HG03354 (cell line): ENCODE results near the gene MCF2L2.
"Not testable (repeated sequence)": the region's sequence is repeated elsewhere in the genome, so short reads cannot be mapped to it uniquely, and the experiment has no call there.

ENCODE experiments used
- ATAC-seq: cut with Tn5 transposase; IDR thresholded peaks from one replicate; pipeline ENCODE4 v1.9.1; 2021; ENCODE audit warnings: mild to moderate bottlenecking; ENCODE audit not compliant: unreplicated experiment, poor library complexity, severe bottlenecking

Gene MCF2L2

GRCh38 chr3:183259087-183259486 lies 169.3 kb downstream of the MCF2L2 start:
- ATAC-seq, result no peak

- ATAC-seq, result no peak
Measured at GRCh38 chr3:183255348-183255730, 173.1 kb downstream of the MCF2L2 start.

- no peak for ATAC-seq
Measured at GRCh38 chr3:183254487-183255347, 173.7 kb downstream of the MCF2L2 start.

- no peak for ATAC-seq
Measured at GRCh38 chr3:183253528-183254486, 174.6 kb downstream of the MCF2L2 start.

GRCh38 chr3:183252973-183253527 lies 175.4 kb downstream of the MCF2L2 start, which contains the start of gene B3GNT5:
B3GNT5 (plus strand) TSS chr3:183253253; CDS start chr3:183269799, 16,546 bp downstream.
- ATAC-seq, result no peak

DNA sequence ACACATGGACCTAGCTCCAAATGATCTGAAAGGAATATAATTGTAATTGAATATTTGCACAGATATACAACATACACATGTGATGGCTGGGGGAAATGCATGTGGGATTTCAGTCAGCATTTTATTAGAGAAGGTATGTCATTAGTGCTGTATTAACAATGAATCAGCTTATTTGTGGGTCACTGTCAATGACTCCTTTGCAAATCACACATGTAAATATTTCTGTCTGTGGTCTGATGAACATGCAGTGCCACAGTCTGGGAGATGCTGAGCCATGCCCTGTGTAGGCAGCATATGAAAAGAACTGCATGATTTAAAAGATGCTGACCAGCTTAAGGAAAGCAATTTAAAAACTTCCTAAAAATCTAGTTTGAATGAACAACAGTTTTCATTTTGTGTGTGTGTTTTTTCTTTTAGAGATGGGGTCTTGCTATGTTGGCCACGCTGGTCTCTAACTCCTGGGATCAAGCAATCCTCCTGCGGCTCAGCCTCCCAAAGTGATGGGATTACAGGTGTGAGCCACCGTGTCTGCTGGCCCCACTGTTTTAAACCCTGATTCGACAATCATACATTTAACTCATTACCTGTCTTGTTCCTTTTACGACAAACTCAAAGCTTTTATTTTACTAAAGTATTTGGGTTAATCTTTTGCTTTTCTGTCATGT lies 176.2 kb downstream of the MCF2L2 start:
- ATAC-seq, result no peak

DNA sequence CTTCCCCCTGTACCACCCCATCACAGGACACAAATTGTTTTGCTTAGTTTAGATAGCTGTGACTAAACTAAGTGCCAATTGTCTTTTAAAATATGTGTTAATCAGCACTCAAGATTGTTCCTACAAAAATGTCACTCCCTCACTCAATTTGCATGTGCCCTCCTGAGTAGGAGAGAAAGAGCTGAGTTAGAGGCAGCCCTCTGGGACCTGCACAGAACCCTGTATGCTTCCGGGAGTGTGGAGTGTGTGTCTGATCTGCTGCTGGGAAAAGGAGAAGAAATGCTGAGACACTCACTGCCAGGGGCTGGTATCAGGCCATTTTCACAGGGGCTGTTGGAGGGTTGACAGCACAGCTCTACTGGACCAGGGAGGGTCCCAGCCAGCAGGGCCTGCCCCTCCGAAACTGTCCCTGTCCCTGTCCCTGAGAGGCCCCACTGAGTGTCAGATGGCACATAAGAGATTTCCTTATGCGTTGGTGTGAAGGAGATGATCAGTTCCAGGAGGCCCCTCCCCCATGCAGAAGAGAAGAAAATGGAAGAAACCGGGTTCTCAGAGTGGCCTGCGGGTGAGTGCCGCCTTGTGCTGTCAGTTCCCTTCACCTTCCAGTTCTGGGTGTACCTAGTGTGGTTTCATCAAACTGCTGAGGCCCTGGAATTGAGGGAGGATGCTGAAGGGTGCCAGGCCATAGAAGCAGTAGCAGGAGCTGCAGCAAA lies 179.3 kb downstream of the MCF2L2 start:
- ATAC-seq, result no peak

GRCh38 chr3:183247011-183247589 lies 181.3 kb downstream of the MCF2L2 start:
- no peak for ATAC-seq

GRCh38 chr3:183244981-183245476 lies 183.4 kb downstream of the MCF2L2 start:
- ATAC-seq, result no peak

DNA sequence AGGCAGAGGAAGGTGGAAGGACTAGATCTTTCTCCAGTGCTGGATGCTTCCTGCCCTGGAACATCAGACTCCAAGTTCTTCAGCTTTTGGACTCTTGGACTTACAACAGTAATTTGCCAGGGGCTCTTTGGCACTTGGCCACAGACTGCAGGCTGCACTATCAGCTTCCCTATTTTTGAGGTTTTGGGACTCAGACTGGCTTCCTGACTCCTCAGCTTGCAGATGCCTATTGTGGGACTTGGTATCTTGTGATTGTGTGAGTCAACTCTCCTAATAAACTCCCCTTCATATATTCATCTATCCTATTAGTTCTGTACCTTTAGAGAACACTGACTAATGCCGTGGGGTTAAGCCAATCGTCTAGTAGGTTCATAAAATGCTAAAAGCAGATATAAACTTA lies 184.2 kb downstream of the MCF2L2 start:
- no peak for ATAC-seq

DNA sequence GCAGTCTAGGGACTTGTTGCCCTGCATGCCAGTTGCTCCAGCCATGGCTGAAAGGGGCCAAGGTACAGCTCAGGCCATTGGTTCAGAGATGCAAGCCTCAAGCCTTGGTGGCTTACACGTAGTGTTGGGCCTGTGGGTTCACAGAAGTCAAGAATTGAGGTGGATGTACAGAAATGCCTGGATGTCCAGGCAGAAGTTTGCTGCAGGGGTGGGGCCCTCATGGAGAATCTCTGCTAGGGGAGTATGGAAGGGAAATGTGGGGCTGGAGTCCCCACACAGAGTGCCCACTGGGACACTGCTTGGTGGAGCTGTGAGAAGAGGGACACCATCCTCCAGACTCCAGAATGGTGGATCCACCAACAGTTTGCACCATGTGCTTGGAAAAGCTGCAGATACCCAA lies 186.0 kb downstream of the MCF2L2 start:
- ATAC-seq, result no peak

- ATAC-seq, result no peak
Measured at GRCh38 chr3:183239046-183239445, 189.4 kb downstream of the MCF2L2 start.

- ATAC-seq, result no peak
Measured at GRCh38 chr3:183233966-183234365, 194.5 kb downstream of the MCF2L2 start.

DNA sequence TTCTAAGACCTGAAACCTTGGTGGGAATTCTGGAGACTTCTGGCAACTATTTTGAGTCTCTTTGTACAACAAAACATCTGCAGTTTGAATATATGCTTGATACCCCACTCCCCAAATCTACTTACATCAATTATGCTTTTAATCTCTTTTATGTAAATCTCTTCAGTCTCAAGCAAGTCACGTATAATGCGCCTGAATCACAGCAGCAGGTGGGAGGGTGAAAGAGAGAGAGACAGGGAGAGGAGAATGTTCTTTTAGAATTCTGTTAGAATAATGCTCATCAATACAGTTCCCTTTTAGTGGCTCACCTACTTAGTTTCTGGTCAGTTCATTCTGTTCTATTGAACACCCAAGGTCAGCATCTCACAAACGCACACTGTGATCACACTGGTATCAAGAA lies 197.6 kb downstream of the MCF2L2 start:
- ATAC-seq, result no peak

- ATAC-seq, result not testable (repeated sequence)
Measured at GRCh38 chr3:183230251-183230650, 198.2 kb downstream of the MCF2L2 start.

DNA sequence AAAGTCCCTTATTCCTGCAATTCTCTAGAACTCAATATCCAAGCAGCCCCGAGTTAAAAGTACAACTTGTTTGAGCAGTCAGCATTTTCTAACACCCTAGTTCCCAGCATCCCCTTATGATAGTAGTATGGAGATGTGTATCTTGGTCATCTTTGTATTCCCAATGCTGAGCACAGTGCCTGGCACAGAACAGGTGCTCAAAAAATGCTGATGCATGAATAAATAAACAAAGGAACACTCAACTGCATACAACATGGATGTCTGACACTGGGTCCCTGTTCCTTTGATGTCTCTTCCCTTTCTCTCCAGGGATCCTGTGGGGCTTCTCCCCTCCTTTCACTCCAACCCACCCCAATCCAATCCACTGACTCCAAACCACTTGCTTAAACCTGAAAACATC lies 199.2 kb downstream of the MCF2L2 start:
- no peak for ATAC-seq

- ATAC-seq, result no peak
Measured at GRCh38 chr3:183227586-183227985, 200.8 kb downstream of the MCF2L2 start.

GRCh38 chr3:183226333-183226890 lies 202.0 kb downstream of the MCF2L2 start:
- no peak for ATAC-seq
